Sigmoid colon (tissue), 7 donors: ENCODE data around the gene COPS3. TPM values are rescaled to one million over a fixed set of nuclear protein-coding genes. Genes with fewer than 3 reads are reported as not detected.

Experiments
- DNase-seq: peaks from one replicate; pipeline ENCODE4 v3.0.0-alpha.2; 2019
- H3K27ac ChIP-seq, 4 donors: fragments of 200-600 bp; sonication (generic); one replicate each; pipeline ENCODE4 v1.5.1; 2016 to 2019; ENCODE audit warnings: mild to moderate bottlenecking in 1 of 4
- H3K27me3 ChIP-seq, 3 donors: fragments of 200-600 bp; sonication (generic); one replicate each; pipeline ENCODE4 v1.5.1; 2019; ENCODE audit warnings: mild to moderate bottlenecking in 1 of 3
- H3K36me3 ChIP-seq, 4 donors: fragments of 200-600 bp; sonication (generic); one replicate each; pipeline ENCODE4 v1.5.1; 2016 to 2019
- H3K4me1 ChIP-seq, 4 donors: fragments of 200-600 bp; sonication (generic); one replicate each; pipeline ENCODE4 v1.5.1; 2017 to 2019
- H3K4me3 ChIP-seq, 4 donors: fragments of 200-600 bp; sonication (generic); one replicate each; pipeline ENCODE4 v1.5.1; 2017 to 2019; ENCODE audit warnings: mild to moderate bottlenecking in 2 of 4, moderate library complexity in 1 of 4
- H3K9me3 ChIP-seq, 4 donors: fragments of 200-600 bp in 3 of 4; sonication (generic) in 3 of 4; one replicate each; pipeline versions ENCODE4 v1.5.1 to v1.6.1; 2013 to 2019
- CTCF ChIP-seq, 4 experiments: fragments of 450-650 bp in 3 of 4; fragments of 200-600 bp in 1 of 4; IDR thresholded peaks; one replicate each; pipeline ENCODE4 v1.5.1; 2016 to 2019; ENCODE audit warnings: antibody characterized with exemption in 4 of 4, mild to moderate bottlenecking in 3 of 4, moderate library complexity in 2 of 4
- EP300 ChIP-seq, 4 donors: sonication (generic); formaldehyde crosslinking; IDR thresholded peaks; one replicate each; pipeline ENCODE4 v1.6.1; 2017; ENCODE audit warnings: antibody characterized with exemption in 4 of 4
- POLR2A ChIP-seq, 2 donors: fragments of 450-650 bp; IDR thresholded peaks; one replicate each; pipeline ENCODE4 v1.6.1; 2016; ENCODE audit warnings: antibody characterized with exemption in 2 of 2, mild to moderate bottlenecking in 2 of 2, moderate library complexity in 2 of 2
- POLR2AphosphoS5 ChIP-seq, 4 donors: sonication (generic); formaldehyde crosslinking; IDR thresholded peaks; one replicate each; pipeline ENCODE4 v1.6.1; 2017; ENCODE audit warnings: antibody characterized with exemption in 4 of 4
- WGBS, 2 donors: extraction: QIAGEN DNeasy Blood & Tissue Kit; methylation state at CpG; one replicate each; pipeline ENCODE4 v1.1.7; 2013; 5-methylcytosine and 5-hydroxymethylcytosine counted together
- intact Hi-C: fragments of 100-400 bp; cut with DNase I; formaldehyde crosslinking; loops from one replicate; pipeline ENCODE4 v1.15.1; 2023
- polyA plus RNA-seq, 3 donors: library from polyadenylated mRNA; stranded (reverse); fragments of 200-250 nt; gene quantifications; one replicate each; pipeline ENCODE4 v1.2.3, GENCODE V29; 2013
- total RNA-seq, 4 donors: library from RNA; depleted of rRNA; stranded (reverse); fragments of >200 nt; gene quantifications; one replicate each; pipeline ENCODE4 v1.1.0, GENCODE V29; 2016
- donor health status: healthy with polysubstance abuse.
- donor health status: Bipolar disorder and iron deficiency.
- donor health status: healthy.

Gene COPS3
- total and polyA plus RNA-seq, 7 donors = 44.6 to 105 (median 56.8) TPM

DNA sequence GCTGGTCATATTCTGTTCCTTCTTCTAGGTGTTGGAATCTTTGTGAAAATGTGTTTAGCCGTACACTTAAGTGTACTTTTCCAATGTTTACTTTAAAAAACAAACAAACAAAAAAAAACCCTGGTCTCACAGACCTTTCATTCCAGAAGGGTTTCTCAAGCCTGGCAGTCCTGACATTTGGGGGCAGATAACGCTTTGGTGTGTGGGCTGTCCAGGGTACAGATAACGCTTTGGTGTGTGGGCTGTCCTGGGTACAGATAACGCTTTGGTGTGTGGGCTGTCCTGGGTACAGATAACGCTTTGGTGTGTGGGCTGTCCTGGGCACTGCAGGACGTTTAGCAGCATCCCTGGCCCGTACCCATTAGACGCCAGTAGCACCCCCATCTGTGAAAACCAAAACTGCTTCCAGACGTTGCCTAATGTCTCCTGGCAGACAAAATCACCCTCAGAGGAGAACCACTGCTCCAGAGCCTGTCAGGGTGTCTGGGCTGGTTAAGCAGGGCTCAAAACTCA lies 28.8 kb downstream of the COPS3 start:
- intact Hi-C loops = no loop called here
- no peak overlapping the region for H3K4me3 ChIP-seq
- H3K36me3 ChIP-seq = peaks cover 19 to 97% (median 49%) of the 10 kb centered on the region in 4 donors
- no peaks in the 10 kb centered on the region for H3K9me3 ChIP-seq
- H3K27me3 ChIP-seq = no peaks in the 10 kb centered on the region
- WGBS, 2 donors = 83 to 86% methylated on average over 9 of the region's 9 CpGs
- TF ChIP-seq POLR2AphosphoS5 (IDR thresholded peaks at IDR 0.05) = no peak
- no peak for TF ChIP-seq POLR2A (IDR thresholded peaks at IDR 0.05)
- TF ChIP-seq EP300 (IDR thresholded peaks at IDR 0.05) = no peak
- no peak for TF ChIP-seq CTCF (IDR thresholded peaks at IDR 0.05)
- no peaks in the 10 kb centered on the region for H3K4me1 ChIP-seq
- no peak overlapping the region for H3K27ac ChIP-seq
- no peak for DNase-seq

DNA sequence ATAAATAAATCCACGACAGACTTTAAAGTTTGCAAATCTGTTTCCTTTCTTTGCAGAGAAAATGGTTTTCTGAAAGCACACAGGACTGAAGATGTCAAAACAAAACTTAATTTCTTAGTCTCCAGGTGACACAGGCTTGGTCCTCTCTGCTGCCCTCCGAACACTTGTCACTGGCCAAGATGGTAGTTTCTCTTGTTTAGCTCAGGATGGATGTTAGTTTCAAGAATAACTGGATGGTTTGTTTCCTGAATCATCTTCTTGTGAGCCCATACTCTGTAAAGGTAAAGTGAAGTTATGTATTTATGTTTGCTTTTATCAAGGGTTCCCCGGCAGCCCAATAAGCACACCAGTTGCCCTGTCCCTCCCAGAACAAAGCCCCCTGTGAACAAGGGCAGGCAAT lies 34.2 kb downstream of the COPS3 start:
- Histone ChIP-seq H3K27ac (no peak overlapping the region), H3K4me1 (no peaks in the 10 kb centered on the region), H3K36me3 (peaks cover 11 to 66% (median 27%) of the 10 kb centered on the region in 4 donors), H3K27me3 (no peaks in the 10 kb centered on the region), H3K9me3 (no peaks in the 10 kb centered on the region), H3K4me3 (no peak overlapping the region)
- no peak for DNase-seq
- TF ChIP-seq CTCF (IDR thresholded peaks at IDR 0.05) = no peak
- no peak for TF ChIP-seq EP300 (IDR thresholded peaks at IDR 0.05)
- no peak for TF ChIP-seq POLR2AphosphoS5 (IDR thresholded peaks at IDR 0.05)
- no peak for TF ChIP-seq POLR2A (IDR thresholded peaks at IDR 0.05)
- whole genome bisulfite sequencing, 2 donors = 92 to 93% methylated on average over 3 of the region's 3 CpGs
- intact Hi-C loops = no loop called here

DNA sequence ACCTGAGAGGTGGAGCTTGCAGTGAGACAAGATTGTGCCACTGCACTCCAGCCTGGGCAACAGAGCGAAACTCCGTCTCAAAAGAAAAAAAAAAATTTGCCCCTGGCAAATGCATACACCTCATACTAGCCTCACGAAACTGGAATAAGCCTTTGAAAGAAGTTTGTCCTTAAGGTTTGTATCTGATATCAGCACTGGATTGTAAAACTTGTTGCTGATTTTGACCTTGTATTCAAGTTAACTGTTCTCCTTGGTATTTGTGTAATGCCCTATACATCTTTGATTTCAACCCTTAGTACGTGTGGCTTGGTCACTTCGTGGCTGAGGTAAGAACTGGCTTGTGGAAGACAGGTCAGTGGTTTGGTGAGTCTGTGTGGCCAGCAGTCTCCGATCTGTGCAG lies 37.9 kb downstream of the COPS3 start:
- Histone ChIP-seq H3K9me3 (no peaks in the 10 kb centered on the region), H3K27ac (no peak overlapping the region), H3K4me3 (no peak overlapping the region), H3K36me3 (peaks cover 6 to 30% (median 16%) of the 10 kb centered on the region in 4 donors), H3K4me1 (peaks cover 0 to 6% (median 2%) of the 10 kb centered on the region in 4 donors), H3K27me3 (no peaks in the 10 kb centered on the region)
- no peak for DNase-seq
- intact Hi-C loops = no loop called here
- no peak for TF ChIP-seq POLR2AphosphoS5 (IDR thresholded peaks at IDR 0.05)
- TF ChIP-seq CTCF (IDR thresholded peaks at IDR 0.05) = no peak
- TF ChIP-seq POLR2A (IDR thresholded peaks at IDR 0.05) = no peak
- TF ChIP-seq EP300 (IDR thresholded peaks at IDR 0.05) = no peak
- WGBS, 2 donors = 94% methylated on average over 6 of the region's 6 CpGs

DNA sequence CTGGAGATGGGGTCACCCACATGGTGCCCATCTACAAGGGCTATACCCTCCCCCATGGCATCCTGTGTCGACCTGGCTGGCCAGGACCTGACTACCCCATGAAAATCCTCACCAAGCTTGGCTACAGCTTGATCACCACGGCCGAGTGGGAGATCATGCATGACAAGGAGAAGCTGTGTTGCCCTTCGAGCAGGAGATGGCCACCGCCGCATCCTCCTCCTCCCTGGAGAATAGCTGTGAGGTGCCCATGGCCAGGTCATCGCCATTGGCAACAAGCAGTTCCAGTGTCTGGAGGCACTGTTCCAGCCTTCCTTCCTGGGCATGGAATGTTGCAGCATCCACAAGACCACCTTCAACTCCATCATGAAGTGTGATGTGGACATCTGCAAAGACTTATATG lies 38.8 kb downstream of the COPS3 start:
- no peak for DNase-seq
- intact Hi-C loops = no loop called here
- H3K4me3 ChIP-seq = no peak overlapping the region
- H3K27ac ChIP-seq = no peak overlapping the region
- peaks cover 0 to 10% (median 4%) of the 10 kb centered on the region in 4 donors for H3K4me1 ChIP-seq
- no peaks in the 10 kb centered on the region for H3K9me3 ChIP-seq
- TF ChIP-seq CTCF (IDR thresholded peaks at IDR 0.05) (no peak), POLR2AphosphoS5 (IDR thresholded peaks at IDR 0.05) (no peak), EP300 (IDR thresholded peaks at IDR 0.05) (no peak), POLR2A (IDR thresholded peaks at IDR 0.05) (no peak)
- H3K27me3 ChIP-seq = no peaks in the 10 kb centered on the region
- 94% methylated on average over 7 of the region's 7 CpGs for WGBS, 2 donors
- peaks cover 5 to 21% (median 7%) of the 10 kb centered on the region in 4 donors for H3K36me3 ChIP-seq

DNA sequence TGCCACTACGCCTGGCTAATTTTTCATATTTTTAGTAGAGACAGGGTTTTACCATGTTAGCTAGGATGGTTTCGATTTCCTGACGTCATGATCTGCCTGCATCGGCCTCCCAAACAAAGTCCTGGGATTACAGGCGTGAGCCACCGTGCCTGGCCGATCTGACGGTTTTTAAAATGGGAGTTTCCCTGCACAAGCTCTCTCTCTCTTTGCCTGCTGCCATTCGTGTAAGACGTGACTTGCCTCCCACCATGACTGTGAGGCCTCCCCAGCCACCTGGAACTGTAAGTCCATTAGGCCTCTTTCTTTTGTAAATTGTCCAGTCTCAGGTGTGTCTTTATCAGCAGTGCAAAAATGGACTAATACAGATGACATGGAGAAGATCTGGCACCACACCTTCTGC lies 39.4 kb downstream of the COPS3 start:
- no peak overlapping the region for H3K4me3 ChIP-seq
- WGBS, 2 donors = 90 to 91% methylated on average over 10 of the region's 10 CpGs
- TF ChIP-seq EP300 (IDR thresholded peaks at IDR 0.05) (no peak), POLR2A (IDR thresholded peaks at IDR 0.05) (no peak), POLR2AphosphoS5 (IDR thresholded peaks at IDR 0.05) (no peak)
- no peak overlapping the region for H3K27ac ChIP-seq
- H3K4me1 ChIP-seq = peaks cover 0 to 10% (median 4%) of the 10 kb centered on the region in 4 donors
- DNase-seq = no peak
- H3K36me3 ChIP-seq = peaks cover 2 to 15% (median 4%) of the 10 kb centered on the region in 4 donors
- H3K9me3 ChIP-seq = no peaks in the 10 kb centered on the region
- intact Hi-C loops = no loop called here
- H3K27me3 ChIP-seq = no peaks in the 10 kb centered on the region
